G401.6 (cell line): Measurements from ENCODE around the gene RUFY1.
"Not testable (repeated sequence)": the region's sequence is repeated elsewhere in the genome, so short reads cannot be mapped to it uniquely, and the experiment has no call there.

Experiments used
- FAIRE-seq: peaks from 2 replicates; lab custom pipeline; 2012; peaks lifted over from hg19 to GRCh38; lab: Jason Lieb, UNC

RUFY1 gene, protein sequence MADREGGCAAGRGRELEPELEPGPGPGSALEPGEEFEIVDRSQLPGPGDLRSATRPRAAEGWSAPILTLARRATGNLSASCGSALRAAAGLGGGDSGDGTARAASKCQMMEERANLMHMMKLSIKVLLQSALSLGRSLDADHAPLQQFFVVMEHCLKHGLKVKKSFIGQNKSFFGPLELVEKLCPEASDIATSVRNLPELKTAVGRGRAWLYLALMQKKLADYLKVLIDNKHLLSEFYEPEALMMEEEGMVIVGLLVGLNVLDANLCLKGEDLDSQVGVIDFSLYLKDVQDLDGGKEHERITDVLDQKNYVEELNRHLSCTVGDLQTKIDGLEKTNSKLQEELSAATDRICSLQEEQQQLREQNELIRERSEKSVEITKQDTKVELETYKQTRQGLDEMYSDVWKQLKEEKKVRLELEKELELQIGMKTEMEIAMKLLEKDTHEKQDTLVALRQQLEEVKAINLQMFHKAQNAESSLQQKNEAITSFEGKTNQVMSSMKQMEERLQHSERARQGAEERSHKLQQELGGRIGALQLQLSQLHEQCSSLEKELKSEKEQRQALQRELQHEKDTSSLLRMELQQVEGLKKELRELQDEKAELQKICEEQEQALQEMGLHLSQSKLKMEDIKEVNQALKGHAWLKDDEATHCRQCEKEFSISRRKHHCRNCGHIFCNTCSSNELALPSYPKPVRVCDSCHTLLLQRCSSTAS

DNA sequence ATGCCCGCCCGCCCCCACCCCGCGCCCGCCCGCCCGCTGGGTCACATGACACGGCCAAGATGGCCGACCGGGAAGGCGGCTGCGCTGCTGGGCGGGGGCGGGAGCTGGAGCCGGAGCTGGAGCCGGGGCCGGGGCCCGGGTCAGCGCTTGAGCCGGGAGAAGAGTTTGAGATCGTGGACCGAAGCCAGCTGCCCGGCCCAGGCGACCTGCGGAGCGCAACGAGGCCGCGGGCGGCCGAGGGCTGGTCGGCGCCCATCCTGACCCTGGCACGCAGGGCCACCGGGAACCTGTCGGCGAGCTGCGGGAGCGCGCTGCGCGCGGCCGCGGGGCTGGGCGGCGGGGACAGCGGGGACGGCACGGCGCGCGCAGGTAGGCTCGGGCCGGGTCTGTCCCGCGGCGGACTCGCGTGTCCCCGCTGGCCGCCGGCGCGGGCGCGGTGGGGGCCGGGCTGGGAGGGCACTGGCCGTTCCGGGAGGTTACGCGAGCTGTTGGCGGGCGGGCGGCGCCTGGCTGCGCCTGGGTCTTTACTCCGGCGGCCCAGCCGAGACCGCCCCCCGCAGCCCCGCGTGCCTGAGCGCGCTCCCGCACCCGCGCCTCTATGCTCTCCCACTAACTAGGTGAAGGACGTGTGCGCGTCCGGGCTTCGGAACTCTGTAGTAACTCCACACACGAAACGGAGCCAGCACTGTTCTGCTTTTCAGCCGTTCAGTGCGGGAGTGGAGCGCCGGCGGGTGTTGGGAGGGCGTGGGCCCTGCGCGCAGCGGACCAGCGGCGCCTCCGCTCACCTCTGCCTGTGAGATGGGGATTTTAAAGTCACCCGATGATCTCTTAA lies at the start of gene RUFY1:
RUFY1 (plus strand) TSS at position 44 of the 832 bp plus-strand sequence; CDS start at position 60, 16 bp downstream.
- FAIRE-seq, result no peak

DNA sequence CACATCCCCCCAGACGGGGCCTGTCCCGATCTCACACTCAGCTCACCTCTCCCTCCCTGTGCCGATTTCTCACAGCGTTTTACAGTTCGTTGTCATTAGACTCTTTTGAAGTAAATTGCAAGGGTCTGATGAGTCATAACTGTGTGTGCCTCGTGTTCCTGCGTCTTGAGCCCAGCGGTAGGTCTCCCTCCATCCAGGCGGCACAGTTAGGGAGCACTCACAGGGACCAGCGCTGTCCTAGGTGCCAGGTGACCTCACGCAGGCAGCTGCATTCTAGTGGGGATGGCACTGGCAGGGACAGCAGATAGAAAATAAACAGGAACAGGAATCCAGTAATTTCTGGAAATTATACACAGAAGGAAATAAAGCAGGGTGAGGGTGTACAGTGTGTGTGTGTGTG lies 48.4 kb upstream of the RUFY1 start:
- not testable (repeated sequence) for FAIRE-seq

DNA sequence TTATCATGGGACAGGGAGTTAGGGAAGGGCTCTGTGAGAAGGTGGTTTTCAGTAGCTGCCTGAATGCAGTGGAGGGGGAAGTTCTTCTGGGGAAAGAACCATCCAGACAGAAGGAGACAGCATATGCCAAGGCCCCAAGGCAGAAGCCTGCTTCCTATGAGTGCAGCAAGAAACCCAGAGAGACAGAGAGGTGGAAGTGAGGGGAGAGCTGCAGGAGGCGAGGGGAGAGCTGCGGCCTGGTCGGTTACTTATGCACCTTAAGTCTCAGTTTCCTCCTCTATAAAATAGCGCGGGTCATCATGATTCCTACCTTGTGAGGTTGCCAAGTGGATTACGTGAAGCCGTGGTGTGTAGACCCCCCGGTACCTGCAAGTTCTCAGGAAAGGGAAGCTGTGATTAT lies 47.9 kb upstream of the RUFY1 start:
- not testable (repeated sequence) for FAIRE-seq

DNA sequence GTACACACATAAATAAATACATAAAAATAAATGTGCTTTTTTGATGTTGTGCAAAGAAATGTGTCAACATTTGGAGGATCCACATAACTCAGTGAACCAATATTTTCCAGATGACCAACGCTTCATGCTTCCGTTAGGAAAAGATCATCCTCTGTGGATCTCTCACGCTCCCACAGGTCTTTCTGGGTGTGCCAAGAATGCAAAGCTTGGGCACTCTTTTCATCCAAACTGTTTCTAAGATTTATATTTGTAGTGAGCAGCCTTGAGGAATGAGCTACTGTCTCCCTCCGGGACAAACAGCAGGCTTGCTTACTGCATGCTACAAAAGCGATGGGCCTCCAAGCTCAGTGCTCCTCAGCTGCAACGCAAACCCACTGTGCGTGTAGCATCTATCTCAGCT lies 46.2 kb upstream of the RUFY1 start:
- no peak for FAIRE-seq

DNA sequence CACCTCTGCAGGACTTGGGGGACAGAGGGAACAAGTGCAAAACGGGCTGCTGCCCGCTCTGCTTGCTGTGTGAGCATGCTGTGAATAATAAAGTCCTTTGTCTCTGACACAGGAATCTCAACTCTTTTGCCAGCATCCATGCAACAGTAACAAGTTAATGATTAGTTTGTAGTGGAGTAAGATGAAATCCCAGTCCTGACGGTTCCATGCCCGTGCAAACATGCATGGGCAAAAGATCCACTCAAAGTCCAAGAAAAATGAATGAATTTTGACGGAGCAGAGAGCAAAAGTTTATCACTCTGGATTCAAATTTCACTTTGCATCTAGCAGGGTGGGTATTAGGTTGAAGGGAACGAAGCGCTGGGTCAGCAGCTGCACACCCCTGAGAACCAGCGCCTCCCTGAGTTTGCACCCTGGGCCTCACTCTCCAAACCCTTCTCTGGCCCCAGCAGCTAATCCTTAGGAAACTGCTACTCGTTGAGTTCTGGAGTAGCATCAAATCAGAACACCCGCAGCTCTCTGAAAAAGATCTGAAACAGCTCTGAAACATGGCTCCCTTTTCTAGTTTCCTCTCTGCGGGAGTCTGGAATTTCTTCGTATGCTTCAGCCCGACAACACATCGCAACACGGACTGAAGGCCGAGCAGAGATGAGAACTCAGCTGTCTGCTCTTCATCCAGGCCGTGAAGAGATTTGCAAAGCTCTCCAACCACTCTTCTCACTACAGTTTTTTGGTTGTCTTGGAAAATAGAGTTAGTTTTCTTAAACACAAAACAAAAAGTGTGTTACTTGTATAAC lies 45.6 kb upstream of the RUFY1 start:
- no peak for FAIRE-seq

DNA sequence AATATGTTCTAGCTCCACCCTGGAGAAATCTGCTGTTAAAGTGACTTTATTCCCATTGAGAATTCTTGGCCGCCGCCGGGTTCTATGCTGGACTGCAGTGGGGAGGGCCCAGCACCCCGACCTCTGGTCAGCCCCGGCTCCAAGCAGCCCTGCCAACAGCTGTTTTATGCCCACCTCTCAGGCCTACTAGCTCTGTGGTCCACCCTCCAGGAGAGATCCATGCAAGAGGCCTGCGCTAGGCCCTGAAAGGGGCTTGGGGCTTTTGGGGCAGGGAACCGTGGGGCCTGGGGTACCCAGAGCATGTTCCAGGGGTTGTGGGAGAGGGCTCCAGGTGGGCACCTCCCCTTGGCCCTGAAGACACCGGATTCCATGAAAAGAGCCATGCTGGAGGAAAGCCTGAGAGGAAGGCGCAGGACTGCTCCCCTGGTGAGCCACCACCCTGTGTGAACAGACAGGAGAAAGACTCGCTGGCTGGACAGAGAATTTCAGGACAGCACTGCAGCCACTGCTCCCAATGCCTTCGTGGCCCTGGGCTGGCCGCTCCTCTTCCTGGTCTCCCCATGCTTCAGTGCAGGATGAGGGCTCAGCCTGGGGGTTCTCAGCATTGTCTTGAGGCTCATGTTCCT lies 44.6 kb upstream of the RUFY1 start:
- no peak for FAIRE-seq

DNA sequence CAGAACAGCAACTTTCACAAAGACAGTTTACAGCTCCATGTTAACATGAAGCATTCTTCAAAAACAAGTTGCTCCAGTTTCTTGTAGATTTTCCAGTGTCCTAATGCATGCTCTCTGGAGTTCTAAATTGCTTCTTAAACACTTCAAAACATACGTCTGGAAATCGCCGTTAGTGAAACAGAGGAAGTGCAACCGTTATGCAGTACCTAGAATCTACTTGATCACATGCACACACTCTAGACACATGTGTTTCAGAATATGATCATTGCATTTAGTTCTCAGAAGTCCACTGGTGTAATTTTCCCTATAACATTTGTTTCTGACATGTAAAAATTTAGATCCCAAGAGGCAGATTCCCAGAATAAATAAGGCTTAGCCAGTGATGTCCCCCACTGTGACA lies 41.1 kb upstream of the RUFY1 start:
- no peak for FAIRE-seq

DNA sequence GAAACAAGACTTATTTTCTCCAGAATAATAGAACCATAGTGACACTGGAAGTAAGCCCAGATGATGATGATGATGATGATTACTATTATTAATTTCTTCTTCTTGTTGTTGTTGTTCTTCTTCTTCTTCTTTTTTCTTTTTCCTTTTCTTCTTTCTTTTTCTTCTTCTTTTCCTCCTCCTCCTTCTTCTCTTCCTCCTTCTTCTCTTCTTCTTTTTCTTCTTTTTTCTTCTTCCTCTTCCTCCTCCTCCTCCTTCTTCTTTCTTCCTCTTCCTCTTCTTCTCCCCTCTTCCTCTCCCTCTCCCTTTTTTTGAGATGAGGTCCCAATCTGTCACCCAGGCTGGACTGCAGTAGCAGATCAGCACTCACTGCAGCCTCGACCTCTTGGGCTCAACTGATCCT lies 40.5 kb upstream of the RUFY1 start:
- FAIRE-seq, result no peak

DNA sequence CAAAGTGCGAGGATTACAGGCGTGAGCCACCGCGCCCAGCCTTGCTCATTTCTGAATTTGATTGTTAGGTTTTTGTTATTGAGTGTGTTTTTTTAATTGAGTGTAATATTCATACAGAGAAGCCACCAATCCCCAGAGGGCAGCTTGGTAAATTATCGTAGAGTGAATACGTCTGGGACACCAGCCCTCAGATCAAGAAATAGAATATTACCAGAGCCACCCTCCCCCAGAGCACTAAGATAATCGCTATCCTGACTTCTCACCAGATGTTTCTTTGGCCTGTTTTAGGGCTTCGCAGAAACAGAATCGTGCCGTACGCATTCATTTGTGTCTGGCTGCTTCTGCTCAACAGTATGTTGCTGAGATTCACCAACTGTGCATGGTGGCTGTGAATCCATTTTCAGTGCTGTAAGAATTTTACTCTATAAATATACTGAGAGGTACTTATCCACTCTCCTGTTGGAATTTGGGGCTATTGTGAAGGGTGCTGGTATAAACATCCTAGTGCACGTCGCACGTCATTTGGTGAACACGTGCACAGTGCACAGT lies 37.8 kb upstream of the RUFY1 start:
- FAIRE-seq, result no peak

DNA sequence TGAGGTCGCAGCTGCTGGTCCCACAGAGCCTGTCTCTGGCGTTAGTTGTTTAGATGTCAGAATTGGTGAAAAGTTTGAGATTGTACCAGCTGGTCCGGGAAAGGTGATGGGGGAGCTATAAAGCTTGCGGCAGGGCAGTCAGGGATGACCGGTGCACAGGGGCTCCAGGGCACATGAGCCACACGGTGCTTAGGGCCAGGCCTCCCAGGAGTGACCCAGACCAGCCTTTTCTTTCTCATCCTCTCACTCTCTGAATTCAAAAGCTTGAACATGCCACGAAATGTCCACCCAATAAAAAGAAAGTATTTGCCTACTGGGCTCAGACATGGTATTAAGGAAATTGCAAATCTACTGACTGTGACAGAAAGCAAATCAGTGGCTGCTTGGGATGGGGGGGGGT lies 34.9 kb upstream of the RUFY1 start:
- FAIRE-seq, result not testable (repeated sequence)

DNA sequence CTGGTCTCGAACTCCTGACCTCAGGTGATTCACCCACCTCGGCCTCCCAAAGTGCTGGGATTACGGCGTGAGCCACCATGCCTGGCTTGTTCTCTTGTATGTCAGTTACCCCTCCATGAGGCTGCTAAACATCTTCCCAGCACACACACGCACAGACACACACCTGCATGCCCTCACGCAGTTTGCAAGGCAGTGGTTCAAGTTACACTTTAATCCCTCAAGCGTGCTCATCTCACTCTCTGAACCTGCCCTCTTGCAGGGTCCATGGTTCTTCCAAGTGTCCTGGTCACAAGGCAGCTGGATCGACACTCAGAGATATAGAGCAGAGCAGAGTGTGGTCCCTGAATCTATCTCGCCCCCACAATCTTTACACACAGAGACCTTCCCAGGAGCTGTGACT lies 34.1 kb upstream of the RUFY1 start:
- no peak for FAIRE-seq

DNA sequence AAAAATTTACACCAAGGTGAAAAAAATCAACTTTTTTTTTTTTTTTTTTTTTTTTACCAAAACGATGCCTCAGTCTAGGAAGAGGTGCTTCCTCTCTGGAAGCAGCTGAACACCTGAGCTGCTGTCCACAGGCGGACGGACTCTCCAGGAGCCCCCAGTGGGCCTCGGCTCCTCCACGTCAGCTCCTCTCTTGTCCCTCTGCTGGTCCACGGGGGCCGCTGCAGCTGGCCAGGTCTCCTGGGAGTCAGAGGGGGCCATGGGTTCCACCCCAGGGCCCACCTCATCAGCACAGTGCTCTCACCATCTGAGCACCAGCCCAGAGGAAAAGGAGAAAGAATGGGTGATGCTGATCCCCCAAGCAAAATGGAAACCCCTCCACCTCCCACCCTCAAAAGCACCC lies 32.6 kb upstream of the RUFY1 start:
- not testable (repeated sequence) for FAIRE-seq

DNA sequence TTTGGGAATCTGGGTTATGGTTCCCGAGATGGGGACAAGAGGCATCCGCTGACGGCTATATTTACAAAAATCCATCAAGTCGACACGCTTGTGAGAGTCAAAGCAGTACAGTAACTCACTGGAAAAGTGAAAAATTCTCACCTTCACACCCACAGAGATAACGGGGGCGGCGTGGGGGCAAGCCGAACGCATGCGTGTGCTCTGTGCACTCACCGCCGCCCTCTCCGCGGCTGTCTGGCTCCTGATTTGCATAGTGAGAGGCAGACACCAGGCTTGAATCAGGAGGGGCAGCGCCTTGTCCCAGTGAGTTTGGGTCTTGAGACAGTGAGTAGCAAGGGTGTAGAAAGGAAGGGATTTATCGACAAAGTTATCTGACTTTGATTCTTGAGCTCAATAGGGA lies 32.0 kb upstream of the RUFY1 start:
- FAIRE-seq, result not testable (repeated sequence)

DNA sequence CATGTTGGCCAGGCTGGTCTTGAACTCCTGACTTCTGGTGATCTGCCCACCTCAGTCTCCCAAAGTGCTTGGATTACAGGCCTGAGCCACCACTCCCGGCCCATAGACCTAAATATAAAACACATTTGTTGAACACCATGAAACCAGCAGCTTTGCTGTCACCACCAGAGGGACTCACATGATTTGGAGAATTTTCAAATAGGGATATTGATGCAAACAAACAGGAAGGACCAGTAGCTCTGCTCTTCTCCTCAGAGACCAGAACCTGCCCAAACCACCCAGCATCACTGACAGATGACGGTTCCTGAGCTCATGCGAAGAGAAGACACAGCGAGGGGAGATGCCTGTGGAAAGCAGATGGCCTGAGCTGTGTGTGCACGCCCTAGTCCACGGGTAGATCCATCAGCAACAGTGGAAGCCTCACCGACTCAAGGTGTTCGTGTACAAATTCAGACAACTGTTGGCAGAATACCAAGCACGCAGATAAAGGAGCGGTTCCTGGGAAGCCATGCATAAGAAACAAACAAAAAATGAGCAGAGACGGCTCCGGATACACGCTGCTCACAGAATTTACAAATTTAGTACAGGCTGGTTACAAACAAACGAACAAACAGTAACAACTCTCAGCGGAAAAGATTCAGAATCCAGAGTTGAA lies 30.8 kb upstream of the RUFY1 start:
- not testable (repeated sequence) for FAIRE-seq

DNA sequence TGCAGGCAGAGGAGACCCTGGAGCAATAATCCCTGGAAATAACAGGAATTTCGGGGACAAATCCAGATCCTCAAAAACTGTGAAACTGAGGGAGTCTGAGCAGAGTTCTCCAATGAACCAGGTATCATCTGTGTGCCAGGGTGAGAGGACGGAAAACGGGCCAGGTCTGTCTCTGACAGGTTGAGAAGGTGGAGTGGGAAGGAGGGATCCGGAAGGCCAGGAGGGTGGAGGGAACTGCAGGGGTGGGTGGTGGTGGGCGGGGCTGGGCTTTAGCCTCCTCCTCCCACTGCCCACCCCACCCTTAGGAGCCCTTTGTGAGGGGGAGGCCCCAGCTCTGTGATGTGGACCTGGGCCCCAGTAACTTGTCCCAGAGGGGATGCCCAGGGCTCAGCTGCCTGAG lies 28.2 kb upstream of the RUFY1 start:
- FAIRE-seq, result not testable (repeated sequence)

DNA sequence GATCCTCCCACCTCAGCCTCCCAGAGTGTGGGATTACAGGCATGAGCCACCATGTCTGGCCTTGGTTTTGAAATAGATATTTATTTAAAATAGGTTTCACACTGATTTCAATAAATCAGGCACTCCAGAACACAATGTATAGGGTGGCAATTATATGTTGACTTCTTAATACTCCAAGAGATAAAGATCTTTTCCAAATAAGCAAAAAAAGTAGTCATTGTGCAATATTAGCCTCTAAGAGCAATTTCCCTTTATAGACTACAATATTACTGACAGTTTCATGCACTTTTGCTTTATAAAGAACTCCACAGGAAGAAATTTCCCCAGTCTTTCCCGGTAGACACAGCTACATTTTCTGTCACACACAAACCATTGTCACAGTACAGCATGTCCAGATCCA lies 23.4 kb upstream of the RUFY1 start:
- no peak for FAIRE-seq

DNA sequence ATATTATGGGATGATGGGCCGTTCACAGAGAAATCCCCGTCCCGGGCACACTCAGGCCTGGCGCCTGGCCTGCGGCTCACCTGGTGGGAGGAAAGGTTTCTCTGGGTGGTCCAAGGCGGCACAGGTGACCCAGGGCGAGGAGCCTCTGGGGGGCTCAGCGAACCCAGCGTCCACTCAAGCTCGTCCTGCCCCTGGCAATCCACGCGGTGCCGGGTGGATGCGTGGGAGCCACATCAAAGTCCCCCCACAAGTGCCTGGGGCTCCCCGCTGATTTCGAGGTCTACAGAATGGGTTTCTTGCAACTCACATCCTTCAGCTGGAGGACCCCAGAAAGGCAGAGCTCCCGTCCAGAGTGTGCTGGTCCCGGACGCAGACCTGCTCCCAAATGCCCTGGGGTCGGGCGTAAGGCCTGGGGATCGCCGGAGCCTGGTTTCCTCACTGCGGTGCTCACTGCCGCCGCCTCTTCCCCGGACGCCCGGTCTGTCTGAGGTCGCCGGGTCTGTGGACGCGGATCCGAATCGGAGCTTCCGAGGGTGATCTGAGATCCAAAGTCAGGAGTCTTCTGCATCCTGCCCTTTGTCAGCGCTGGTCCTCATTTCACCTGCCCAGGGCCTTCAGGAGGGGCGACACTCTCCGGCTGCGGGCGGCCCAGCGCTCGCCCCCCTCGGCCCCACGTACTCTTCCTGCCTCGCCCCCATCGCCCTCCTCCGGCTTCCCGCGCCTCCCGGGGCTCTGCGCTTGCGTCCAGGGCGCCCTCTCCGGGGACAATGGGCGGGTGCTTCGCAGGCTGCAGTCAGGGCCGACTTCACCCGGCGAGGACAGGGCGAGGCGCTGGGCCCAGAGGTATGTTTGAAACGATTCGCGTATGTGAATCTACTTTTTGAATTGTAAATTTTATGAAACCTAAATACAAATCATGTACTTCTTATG lies 20.0 kb upstream of the RUFY1 start:
- no peak for FAIRE-seq

DNA sequence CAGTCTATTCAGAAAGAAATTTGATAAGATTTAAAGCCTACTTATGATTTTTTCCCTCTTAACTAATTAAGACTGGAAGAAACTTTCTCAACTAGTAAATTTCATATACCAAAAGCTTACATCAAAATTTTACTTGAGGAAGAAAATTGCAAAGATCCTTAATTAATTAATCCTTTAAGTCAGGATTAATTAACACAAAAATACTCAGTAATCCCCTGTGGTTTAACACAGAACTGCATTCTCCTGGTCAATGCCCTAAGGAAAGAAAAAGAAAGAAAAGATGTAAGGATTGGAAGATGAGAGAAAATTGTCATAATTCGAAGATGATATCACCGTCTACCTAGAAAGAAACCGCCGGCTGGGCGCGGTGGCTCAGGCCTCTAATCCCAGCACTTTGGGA lies 17.3 kb upstream of the RUFY1 start:
- peak; percentile 33 for FAIRE-seq

DNA sequence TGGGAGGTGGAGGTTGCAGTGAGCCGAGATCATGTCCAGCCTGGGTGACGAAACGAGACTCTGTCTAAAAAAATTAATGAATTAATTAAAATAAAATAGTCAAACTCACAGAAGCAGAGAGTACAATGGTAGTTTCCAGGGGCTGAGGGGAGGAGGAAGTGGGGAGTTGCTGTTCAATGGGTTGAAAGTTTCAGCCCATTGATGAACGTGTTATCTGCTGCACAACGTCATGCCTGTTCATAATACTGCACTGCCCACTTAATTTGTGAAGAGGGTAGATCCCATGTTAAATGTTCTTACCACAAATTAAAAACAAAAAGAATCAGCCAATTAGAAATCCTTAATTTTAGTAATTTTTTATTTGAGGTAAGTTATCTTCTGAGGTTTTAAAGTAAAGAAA lies 16.4 kb upstream of the RUFY1 start:
- FAIRE-seq, result no peak

DNA sequence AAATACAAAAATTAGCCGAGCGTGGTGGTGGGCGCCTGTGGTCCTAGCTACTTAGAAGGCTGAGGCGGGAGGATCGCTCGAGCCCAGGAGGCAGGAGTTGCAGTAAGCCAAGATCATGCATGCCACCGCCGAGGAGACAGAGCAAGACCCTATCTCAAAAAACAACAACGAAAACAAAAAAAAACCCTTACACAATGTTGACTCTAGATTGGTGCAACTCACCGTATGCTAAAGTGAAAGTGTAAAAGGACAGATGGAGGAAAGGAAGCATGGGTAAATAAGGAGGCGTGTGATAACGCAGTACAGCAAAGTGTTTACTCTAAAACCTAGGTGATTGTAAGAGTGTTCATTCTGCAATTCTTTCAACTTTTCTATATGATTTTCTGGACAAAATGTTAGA lies 15.9 kb upstream of the RUFY1 start:
- FAIRE-seq, result no peak
